Hematopoietic multipotent progenitor cell treated with erythropoietin and hydrocortisone succinate and interleukin-3 and kit ligand, for 6 days (in vitro differentiated cells): ENCODE data around the gene ARL2BP.
"Not testable (repeated sequence)": the region's sequence is repeated elsewhere in the genome, so short reads cannot be mapped to it uniquely, and the experiment has no call there.

Experiments used
- DNase-seq: peaks from one replicate; pipeline ENCODE4 v3.0.0-alpha.2; 2015

ARL2BP gene

GRCh38 chr16:57265850-57266530 is 20.9 kb downstream of the ARL2BP start:
- peak; percentile 80 for DNase-seq

DNA sequence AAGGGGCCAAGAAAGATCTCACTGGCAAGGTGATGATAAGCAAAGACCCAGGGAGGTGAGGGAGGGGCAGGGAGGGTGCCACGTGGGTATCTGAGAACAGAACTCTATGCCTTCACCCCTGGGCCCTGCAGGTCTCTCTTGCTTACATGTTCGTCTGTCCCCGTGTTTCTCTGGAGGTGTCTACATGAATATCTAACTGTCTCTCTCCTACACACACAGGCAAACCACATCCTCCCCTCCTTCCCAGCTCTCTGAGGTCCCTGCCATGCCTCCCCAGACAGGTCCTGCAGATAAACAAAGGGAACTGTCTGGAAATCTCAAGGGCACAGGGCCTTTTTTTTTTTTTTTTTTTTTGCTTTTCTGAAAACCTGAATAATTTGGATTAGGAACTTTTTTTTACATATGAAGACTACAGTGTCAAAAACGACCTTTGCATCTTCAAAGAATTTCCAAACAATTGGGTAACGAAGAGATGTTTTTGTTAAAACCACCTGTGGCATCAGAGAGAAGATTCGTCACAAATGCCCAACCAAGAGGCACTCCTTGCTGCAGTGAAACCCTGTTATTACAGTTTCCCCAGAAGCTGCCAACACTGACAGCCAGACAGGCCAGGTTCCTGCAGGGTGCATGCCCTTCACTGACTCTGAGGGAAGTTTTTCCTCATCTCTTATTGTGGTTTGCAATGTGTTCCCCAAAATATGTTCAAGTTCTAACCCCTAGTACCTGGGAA is 21.6 kb downstream of the ARL2BP start:
- peak; percentile 66 for DNase-seq

DNA sequence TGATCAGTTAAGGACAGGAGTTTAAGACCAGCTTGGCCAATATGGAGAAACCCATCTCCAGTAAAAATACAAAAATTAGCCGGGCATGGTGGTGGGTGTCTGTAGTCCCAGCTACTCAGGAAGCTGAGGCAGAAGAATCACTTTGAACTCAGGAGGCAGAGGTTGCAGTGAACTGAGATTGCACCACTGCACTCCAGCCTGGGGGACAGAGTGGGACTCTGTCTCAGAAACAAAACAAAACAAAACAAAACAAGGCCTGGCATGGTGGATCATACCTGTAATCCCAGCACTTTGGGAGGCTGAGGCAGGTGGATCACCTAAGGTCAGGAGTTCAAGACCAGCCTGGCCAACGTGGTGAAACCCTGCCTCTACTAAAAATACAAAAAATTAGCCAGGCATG is 22.3 kb downstream of the ARL2BP start:
- DNase-seq = not testable (repeated sequence)

DNA sequence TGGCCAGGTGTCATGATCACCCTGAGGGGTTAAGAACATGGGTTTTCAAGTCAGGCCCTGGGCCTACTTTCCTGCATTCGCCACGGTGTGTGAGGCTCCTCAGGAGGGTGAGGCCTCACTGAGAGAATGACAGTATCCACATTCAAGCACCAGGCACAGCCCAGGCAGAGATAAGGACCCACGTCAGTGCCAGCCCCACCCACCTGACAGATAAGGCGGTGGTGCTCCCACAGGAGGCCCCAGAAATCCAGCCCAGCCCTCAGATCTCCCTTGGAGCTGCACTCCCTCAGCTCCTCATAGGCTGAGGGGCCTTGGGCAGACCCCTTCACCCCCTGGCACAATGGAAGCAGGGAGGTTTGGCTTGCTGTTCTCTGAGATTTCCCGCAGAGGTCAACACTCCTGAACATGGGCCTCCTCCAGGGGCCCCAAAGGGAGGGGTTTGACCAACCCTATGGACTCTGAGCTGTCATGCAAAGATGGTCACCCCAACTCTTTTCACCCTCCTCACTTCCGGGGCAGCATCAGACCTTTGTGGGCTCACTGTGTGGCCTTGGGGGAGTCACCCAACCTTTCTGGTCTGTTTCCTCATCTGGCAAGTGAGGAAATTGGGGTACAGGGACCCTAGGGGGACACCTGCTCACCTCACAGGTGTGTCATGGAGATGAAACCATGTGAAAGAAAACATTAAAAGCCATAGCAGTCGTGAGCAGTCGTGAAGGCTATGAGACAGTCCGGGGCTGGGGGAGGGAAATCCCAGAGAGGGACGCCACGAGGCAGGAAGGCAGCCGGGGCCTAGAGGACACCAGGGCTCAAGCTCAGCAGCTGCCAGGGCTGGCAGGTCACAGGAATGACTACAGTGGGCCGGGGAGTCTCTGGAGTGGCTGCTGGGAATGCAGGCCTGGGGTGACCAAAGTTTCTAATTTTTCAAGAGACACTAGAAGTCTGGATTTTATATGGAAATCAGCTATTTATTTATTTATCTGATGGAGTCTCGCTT is 24.0 kb downstream of the ARL2BP start:
- peak; percentile 93 for DNase-seq

- DNase-seq = no peak
These were observed 25.4 kb downstream of the ARL2BP start for GRCh38 chr16:57270221-57271062.

DNA sequence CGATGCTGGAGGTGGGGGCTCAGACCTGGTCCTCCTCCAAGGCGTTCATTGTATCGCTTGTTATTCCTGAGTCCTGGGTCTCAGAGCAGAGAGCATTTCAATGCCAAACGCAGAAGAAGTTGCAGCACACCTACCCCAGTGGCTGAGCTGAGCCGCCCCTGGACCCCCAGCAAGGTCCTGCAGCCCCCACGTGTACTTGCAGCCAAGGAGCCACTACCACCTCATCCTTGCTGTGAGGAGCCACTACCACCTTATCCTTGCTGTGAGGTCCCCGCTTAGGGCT is 25.9 kb downstream of the ARL2BP start:
- DNase-seq = no peak

GRCh38 chr16:57271867-57272495 is 26.9 kb downstream of the ARL2BP start:
- DNase-seq = no peak

DNA sequence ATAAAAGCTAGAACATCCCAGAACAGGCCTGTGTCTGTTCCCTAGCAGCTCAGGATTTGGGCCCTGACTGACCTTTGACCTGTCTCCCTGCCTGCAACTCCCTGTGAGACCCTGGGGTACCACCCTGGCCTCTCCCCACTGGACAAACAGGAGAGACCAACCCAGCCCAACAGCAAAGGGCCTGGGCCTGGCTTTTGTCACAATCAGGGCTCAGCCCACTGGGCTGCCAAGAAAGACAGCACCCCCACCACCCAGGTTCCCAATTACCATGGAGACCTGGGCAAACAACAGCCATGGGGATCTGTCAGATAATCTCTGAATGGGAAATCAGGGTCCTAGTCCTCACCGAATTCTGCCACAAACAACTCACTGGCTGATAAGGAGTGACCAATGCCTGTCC is 28.3 kb downstream of the ARL2BP start:
- DNase-seq = no peak

GRCh38 chr16:57273826-57274225 is 28.8 kb downstream of the ARL2BP start:
- DNase-seq = no peak

DNA sequence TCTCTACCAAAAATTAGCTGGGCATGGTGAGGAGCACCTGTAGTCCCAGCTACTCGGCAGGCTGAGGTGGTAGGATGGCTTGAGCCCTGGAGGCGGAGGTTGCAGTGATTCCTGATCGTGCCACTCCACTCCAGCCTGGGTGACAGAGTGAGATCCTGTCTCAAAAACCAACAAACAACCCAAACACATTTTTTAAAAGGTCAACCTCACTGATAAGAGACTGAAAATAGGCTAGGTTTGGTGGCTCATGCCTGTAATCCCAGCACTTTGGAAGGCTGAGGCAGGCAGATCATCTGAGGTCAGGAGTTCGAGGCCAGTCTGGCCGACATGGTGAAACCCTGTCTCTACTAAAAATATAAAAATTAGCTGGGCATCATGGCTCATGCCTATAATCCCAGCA is 30.9 kb downstream of the ARL2BP start:
- not testable (repeated sequence) for DNase-seq

GRCh38 chr16:57276596-57276995 is 31.5 kb downstream of the ARL2BP start:
- peak; percentile 21 for DNase-seq

DNA sequence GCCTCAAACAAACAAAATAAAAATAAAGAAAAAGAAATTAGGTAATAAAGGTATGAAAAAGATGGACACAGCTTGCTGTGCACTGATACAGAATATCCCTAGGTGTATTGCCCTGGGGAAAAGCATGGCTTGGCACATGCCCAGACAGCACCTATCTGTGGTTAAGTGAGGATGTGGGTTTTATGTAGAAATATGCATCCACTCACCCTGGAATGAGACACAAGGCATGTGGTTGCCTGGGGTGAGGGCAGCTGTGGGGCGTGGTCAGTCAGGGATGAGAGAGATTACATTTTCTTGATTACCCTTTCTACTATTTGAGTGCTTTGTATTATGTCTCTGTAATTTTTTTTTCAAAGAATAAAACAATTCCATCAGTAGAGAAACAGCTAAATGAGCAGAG is 32.5 kb downstream of the ARL2BP start:
- peak; percentile 83 for DNase-seq

- DNase-seq = no peak
These were observed 33.4 kb downstream of the ARL2BP start for GRCh38 chr16:57278494-57278893.

GRCh38 chr16:57279780-57280638 is 35.0 kb downstream of the ARL2BP start:
- no peak for DNase-seq

GRCh38 chr16:57281791-57282190 is 36.7 kb downstream of the ARL2BP start:
- no peak for DNase-seq

DNA sequence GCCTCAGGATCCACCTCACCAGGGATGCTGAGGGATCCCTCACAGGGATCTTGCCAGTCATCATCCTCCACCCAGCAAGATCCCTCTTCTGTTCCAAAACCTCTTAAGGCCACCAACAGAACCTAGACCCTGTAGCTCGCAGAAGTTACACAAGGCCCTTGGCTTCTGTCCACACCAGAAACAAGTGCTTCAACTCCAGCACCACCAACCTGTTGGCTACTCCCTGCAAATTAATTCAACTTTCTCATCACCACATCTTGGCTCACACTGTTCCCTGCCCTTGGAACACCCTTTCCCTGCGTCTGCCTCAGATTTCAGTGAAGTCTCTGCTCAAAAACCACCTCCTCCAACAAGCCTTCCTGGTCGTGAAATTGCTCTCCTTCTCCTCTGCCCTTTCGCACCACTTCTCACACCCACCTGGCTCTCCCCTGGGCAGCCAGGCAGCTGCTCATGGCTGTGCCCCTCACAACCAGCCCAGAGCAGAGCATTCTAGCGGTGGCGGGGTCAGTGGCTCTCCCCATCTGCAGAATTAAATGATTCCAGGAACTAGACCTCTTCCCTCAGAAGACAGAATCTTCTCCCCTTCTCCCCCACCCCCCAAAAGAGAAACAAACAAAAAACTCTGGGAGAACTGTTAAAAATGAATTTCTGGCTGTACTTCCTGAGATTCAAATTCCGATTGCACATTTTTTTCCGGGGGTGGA is 37.6 kb downstream of the ARL2BP start:
- DNase-seq = no peak

GRCh38 chr16:57283214-57283958 is 38.3 kb downstream of the ARL2BP start:
- no peak for DNase-seq

GRCh38 chr16:57283959-57284208 is 38.8 kb downstream of the ARL2BP start:
- DNase-seq = no peak

GRCh38 chr16:57284209-57284951 is 39.3 kb downstream of the ARL2BP start, which contains the start of gene PLLP:
TSS of gene PLLP (minus strand) at chr16:57284672. CDS start at chr16:57284540, 132 bp downstream.
- peak; percentile 42 for DNase-seq
